ENCODE data around the gene FRRS1L.

FRRS1L gene

DNA sequence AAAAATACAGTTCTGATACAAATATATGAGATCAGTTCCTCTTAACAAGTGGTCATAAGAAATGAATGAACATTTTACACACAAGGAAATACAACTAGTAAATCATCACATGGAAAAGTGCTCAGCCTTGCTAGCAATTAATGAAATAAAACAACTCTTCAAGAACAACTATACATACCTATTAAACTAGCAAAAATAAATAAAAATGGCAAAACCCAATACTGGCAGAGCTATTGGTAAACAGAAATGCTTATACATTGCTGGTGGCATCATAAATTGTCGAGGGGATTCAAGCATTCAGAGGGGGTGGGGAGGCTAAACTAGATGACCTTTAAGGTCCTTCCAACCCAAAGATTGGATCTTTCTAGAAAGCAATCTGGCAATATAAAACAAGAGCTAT, 5.9 kb upstream of the FRRS1L start:
- DNase-seq = no peak

GRCh38 chr9:109171926-109172325, 4.9 kb upstream of the FRRS1L start:
- DNase-seq = no peak

DNA sequence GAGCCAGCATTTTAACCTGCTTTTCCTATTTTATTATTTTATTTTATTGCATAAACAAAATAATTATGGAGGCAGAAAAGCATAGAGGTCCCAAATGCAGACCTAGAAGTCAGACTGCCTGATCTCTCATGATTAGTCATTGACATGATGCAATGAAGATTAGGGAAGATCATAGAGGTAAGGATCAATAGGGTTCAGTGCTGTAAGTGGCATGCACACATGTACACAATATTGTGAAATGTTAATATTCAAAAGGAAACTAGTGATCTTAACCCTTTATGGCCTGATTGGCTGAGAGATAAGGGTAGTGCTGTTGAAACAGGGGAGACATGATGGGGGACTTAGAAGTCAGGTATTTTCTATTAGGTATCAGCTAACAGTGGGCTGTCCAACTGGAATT, 1.1 kb upstream of the FRRS1L start:
- no peak for DNase-seq

GRCh38 chr9:109167716-109168115, 667 bp upstream of the FRRS1L start:
- no peak for DNase-seq

- DNase-seq = no peak
Measured at GRCh38 chr9:109166171-109166770, 778 bp downstream of the FRRS1L start.

DNA sequence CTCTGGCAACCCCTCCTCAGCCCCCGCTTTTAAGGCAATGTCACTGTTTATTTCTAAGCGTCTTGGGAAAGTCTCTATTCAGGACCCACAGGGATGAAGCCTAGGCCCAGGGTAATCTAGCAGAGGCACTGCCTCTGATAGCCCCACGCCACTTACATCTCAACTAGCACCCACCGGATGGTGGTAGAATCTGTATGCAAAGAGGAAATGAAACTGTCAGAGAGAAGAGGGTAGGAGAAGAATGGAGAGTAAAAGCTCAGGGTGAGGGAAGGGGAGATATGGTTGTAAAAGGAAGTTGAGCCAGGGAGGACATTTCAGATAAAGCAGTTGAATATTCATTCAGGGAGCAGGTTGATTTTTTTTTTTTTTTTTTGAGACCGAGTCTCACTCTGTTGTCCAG, 3.0 kb downstream of the FRRS1L start:
- no peak for DNase-seq

- DNase-seq = no peak
Measured at GRCh38 chr9:109163194-109163593, 3.9 kb downstream of the FRRS1L start.

- no peak for DNase-seq
Measured at GRCh38 chr9:109162677-109163076, 4.4 kb downstream of the FRRS1L start.

DNA sequence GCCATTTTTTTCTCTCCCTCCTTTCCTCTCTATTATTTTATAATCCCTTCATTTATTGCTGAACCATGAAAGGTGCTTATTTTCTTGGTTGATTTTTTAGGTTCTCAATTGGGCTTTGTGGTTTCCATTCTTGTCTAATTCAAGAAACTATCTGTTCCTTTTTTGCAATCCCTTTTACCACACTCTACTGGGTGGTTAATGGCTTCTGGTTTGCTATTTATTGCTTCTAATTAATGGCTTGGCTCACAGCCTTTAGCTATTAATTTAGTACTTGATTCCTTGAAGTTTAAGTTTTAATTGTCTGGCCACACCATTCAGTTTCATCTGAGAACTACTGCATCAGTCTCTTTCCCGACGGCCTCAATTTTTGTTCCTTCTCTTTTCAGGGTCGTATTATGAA, 5.6 kb downstream of the FRRS1L start:
- DNase-seq = no peak

- DNase-seq = no peak
Measured at GRCh38 chr9:109159583-109159982, 7.5 kb downstream of the FRRS1L start.

DNA sequence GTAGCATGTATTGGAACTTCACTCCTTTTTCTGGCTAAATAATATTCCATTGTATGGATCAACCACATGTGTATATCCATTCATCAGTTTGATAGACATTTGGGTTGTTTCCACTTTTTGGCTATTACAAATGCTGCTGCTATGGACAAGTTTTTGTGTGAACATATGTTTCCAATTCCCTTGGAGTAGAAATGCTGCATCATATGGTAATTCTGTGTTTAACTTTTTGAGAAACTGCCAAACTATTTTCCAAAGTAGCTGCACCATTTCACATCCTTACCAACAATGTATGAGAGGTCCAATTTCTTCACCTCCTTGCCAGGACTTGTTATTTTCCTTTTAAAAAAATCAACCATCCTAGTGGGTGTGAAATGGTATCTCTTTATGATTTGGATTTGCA, 8.4 kb downstream of the FRRS1L start:
- no peak for DNase-seq

GRCh38 chr9:109156708-109157107, 10.3 kb downstream of the FRRS1L start:
- no peak for DNase-seq

- peak; percentile 0 for DNase-seq
Measured at GRCh38 chr9:109150925-109151545, 16.0 kb downstream of the FRRS1L start.

DNA sequence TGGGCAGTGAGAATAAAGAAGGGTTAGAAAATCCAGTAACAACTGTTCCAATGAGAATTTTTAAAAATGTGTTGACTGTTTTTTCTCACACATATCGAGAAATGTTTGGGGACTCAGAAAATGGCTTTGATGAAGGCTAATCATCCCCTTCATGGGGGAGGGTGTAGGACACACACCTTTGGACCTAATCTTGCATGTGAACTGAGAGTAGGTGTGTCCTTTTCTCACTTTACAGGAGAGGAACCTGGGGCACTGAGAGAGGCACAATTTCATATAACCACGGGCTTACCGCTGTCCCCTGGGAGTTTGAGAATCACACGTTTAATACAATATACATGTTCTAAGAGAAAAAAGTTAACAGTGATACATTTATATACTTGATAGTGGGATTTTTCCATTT, 17.3 kb downstream of the FRRS1L start:
- DNase-seq = no peak

GRCh38 chr9:109149089-109149488, 18.0 kb downstream of the FRRS1L start:
- no peak for DNase-seq

GRCh38 chr9:109145051-109145450, 22.0 kb downstream of the FRRS1L start:
- DNase-seq = no peak

DNA sequence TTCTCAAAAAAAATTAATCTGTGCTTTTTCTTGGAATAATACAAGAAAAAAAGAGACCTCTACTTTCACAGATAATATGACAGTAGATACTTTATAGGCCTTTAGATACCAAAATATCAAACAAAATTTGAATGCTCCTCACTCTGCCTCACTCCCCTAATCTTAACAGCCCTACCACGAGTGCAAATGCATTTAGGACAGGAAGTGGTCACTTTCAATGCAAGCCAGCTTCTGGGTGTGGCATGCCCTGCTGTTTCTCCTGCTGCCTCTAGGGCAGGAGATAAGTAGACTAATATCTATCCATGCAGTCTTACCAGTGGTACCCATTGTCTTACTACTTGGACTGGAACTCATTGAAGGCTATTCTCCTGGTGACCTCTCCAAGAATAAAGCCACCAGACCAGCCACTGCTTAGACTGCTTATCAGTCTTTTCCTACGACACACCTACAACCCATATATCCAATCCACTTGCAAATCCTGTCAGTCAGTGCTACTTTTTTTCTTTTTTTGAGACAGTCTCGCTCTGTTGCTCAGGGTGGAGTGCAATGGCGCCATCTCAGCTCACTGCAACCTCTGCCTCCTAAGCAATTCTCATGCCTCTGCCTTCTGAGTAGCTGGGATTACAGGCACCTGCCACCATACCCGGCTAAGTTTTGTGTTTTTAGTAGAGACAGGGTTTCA, 23.0 kb downstream of the FRRS1L start:
- peak; percentile 59 for DNase-seq

DNA sequence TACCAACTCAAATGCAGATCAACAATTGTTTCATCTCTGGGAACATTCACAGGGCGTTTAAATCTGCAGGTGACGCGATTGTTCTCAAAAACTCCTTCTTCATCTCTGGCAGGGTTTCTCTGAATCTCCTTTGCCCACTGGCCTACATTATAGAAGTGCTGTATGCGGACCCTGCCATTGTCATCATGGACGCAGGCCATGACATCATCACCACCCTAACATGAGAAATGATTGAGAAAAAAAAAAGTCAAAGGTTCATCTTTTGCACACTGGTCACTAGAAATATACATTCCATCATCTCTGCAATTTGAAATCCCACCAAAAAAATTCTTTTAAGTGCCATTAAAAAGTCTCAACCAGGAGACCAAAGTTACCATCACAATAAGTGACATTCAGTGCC, 25.7 kb downstream of the FRRS1L start:
- no peak for DNase-seq

DNA sequence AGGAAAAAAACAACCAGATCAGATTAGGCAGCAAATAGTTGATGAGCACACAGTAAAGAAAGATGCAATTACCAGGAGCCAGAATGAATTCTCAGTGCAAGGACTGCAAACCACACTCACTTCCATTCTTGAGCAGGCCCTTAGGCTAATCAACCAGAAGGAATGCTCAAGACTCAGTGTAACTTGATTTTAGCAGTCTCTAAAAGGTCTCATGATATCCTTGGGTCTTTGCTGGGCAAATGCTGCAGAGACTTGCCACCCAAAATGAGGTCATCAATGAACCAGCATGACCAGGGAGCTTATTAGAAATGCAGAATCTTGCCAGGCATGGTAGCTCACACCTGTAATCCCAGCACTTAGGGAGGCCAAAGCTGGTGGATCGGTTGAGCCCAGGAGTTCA, 27.2 kb downstream of the FRRS1L start:
- DNase-seq = no peak

DNA sequence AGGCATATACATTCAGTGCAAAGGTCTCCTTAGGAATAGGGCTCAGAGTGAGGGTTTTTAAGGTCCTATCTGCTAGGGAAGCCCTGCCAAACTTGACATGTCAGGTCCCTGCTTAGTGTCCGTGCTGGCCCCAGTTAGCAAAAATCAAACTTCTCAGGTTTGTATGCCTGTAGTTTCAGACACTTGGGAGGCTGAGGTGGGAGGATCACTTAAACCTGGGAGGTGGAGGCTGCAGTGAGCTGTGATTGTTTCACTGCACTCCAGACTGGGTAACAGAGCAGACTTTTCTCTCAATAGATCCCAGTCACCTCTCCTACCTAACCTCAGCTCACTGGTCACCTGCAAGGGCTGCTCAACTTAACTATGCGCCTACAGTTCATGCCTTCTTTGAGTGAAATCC, 28.6 kb downstream of the FRRS1L start:
- no peak for DNase-seq

DNA sequence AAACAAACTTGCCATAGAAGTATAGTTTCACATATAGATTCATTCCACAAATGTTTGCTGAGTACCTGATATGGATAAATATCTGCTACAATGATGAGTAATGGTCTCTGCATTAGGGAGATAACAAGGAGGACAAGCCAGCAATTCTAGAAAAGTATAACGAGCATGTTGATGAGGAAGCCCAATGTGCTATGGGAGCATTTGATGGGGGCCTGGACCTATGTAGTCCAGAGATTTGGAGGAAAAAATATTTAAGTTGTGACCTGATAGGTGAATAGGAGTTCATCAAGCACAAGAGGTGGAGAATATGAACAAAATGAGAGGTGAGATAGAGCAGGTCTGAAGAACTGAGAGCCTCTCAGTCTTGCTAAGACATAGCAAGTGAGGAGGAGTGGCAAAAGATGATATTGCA, 32.9 kb downstream of the FRRS1L start:
- no peak for DNase-seq

DNA sequence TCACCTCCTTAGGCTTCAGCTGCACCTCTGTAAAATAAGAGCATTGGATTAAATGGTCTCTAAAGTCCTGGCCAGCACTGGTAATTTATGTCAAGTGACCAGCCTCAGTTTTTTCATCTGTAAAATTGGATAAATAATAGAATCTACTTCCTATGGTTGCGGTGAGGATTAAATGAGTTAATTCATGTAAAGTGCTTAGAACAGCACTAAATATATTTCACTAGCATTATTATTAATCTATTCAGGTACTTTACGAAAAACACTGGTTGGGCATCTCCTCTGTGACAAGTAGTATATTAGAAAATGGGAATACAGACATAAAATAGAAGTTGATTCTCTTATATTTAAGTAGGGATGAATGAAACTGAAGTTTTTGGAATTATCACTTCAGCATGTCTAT, 33.5 kb downstream of the FRRS1L start:
- no peak for DNase-seq

DNA sequence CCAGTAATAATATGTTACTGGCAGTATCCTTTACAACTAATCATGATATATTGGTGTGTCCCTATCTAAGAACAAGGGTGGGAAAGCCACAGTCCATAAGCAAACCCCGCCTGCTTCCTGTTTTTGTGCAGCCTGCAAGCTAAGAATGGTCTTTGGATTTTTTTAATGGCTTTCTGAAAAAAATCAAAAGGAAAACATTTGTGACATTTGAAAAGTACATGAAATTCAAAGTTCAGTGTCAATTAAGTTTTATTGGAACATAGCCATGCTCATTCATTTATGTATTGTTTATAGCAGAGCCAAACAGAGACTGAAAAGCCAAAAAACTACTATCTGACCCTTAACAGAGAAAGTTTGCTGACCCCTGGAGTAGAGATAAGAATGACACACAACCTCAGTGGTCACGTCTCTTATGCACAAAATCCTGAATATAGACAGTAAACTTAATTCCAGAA, 34.5 kb downstream of the FRRS1L start:
- no peak for DNase-seq

DNA sequence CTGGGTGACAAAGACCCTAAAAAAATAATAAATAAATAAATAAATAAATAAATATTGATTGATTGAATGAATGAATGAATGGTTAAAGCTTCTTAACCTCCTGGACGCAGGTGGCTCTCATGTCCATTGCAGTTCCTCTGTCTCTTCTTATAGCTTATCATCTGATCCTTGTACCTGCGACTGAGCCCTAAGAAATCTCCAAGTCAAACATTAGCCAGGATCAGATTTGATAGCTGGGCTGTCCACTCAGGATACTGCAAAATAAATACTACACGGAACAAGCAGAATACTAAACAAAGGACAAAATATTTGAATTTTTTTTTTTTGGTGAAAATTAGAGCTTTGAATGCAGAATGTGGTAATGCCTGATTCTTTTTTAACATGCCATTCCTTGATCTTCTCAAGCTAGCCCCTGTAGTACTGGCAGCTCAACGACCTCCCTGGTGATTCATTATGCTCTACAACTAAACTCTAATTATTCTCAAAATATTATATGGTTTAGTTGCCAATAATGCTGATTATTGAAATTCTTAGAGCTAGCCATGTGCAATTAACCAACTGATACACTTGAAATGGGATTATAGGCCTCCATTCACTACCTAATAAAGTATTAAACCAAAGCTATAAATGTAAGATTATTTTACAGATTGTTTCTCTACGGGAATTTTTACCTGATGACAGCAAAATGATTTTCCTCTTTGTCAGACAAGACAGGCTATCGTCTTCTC, 37.4 kb downstream of the FRRS1L start:
- DNase-seq = no peak
